Cortex of kidney (tissue), 1 donor: ENCODE measurements around the gene ZNF501.

ENCODE experiments used
- DNase-seq: peaks from one replicate; lab custom pipeline; 2025; lab: John Stamatoyannopoulos, UW

Gene ZNF501

GRCh38 chr3:44729384-44729910 is at the start of gene ZNF501:
Gene ZNF501 (plus strand): TSS chr3:44729635. CDS start chr3:44734422, 4,787 bp downstream.
- DNase-seq: peak; percentile 22

- no peak for DNase-seq
Measured at GRCh38 chr3:44680921-44681455, 48.4 kb upstream of the ZNF501 start.

- no peak for DNase-seq
Measured at GRCh38 chr3:44682182-44682896, 47.1 kb upstream of the ZNF501 start.

- DNase-seq: no peak
Measured at GRCh38 chr3:44685128-44685800, 44.2 kb upstream of the ZNF501 start.

GRCh38 chr3:44687898-44688297 is 41.5 kb upstream of the ZNF501 start:
- DNase-seq: no peak

GRCh38 chr3:44712455-44713075 is 16.9 kb upstream of the ZNF501 start, which contains the start of gene ZNF502:
Gene ZNF502 (plus strand): TSS chr3:44712660. CDS start chr3:44720262, 7,602 bp downstream.
- peak; percentile 16 for DNase-seq

GRCh38 chr3:44721231-44722102 is 8.0 kb upstream of the ZNF501 start:
- no peak for DNase-seq

- DNase-seq: no peak
Measured at GRCh38 chr3:44722103-44722401, 7.4 kb upstream of the ZNF501 start.

GRCh38 chr3:44734646-44735168 is 5.3 kb downstream of the ZNF501 start:
- no peak for DNase-seq

- no peak for DNase-seq
Measured at GRCh38 chr3:44761101-44761423, 31.6 kb downstream of the ZNF501 start.

- DNase-seq: peak; percentile 42
Measured at GRCh38 chr3:44761424-44762169, 32.2 kb downstream of the ZNF501 start, which contains the start of the genes KIAA1143 and KIF15. Gene KIAA1143 (minus strand): TSS chr3:44761619. CDS start chr3:44761602, 17 bp downstream. Gene KIF15 (plus strand): TSS chr3:44761794. CDS start chr3:44761866, 72 bp downstream.

GRCh38 chr3:44762170-44762677 is 32.8 kb downstream of the ZNF501 start:
- no peak for DNase-seq

- DNase-seq: no peak
Measured at GRCh38 chr3:44762690-44763089, 33.3 kb downstream of the ZNF501 start.

- DNase-seq: no peak
Measured at GRCh38 chr3:44764248-44764647, 34.8 kb downstream of the ZNF501 start.

GRCh38 chr3:44771424-44772098 is 42.1 kb downstream of the ZNF501 start:
- no peak for DNase-seq

GRCh38 chr3:44772099-44772442 is 42.6 kb downstream of the ZNF501 start:
- no peak for DNase-seq

GRCh38 chr3:44782891-44783290 is 53.5 kb downstream of the ZNF501 start:
- DNase-seq: no peak
